Panc1 (cell line): Measurements from ENCODE around the gene ADPRH. TPM values are rescaled to one million over a fixed set of nuclear protein-coding genes. Genes with fewer than 3 reads are reported as not detected.

ENCODE experiments used
- ATAC-seq: fragments of 200-7000 bp; cut with Tn5 transposase; 2 replicates; pipeline ENCODE4 v1.9.1; 2020; ENCODE audit warnings: mild to moderate bottlenecking, moderate library complexity
- Bru-seq: library from RNA; stranded (reverse); fragments of 400-500 nt; gene quantifications from one replicate; lab custom pipeline; 2021; lab: Mats Ljungman, UMichigan
- BruChase-seq, 2 experiments: library from RNA; stranded (reverse); fragments of 400-500 nt; gene quantifications; one replicate each; lab custom pipeline; 2021; lab: Mats Ljungman, UMichigan
- BruUV-seq: library from RNA; stranded (reverse); fragments of 400-500 nt; replicated peaks from 2 replicates; lab custom pipeline; 2021; lab: Mats Ljungman, UMichigan
- CTCF ChIA-PET: fragments of 300-600 bp; sonication (Branson Sonifier 250); formaldehyde crosslinking; loops from one replicate; lab custom pipeline; 2022; ENCODE audit warnings: antibody characterized with exemption; lab: Charles Lee
- POLR2A ChIA-PET: fragments of 300-600 bp; sonication (Branson Sonifier 250); formaldehyde crosslinking; loops from one replicate; lab custom pipeline; 2022; ENCODE audit warnings: antibody characterized with exemption; lab: Charles Lee
- DNase-seq: peaks from one replicate; pipeline ENCODE4 v3.0.0-alpha.2; 2010; ENCODE audit warnings: low read depth, low spot score
- H3K27ac ChIP-seq: 2 replicates; pipeline ENCODE4 v1.5.1; 2011; ENCODE audit warnings: mild to moderate bottlenecking, low read length, inconsistent platforms
- H3K27me3 ChIP-seq: fragments of 200-500 bp; sonication (Bioruptor generic); 2 replicates; pipeline ENCODE4 v1.6.0; 2014; ENCODE audit warnings: low read length, inconsistent platforms; ENCODE audit not compliant: control insufficient read depth, insufficient read depth
- H3K36me3 ChIP-seq: fragments of 200-500 bp; sonication (Bioruptor generic); 2 replicates; pipeline ENCODE4 v1.5.1; 2014; ENCODE audit warnings: inconsistent platforms, mild to moderate bottlenecking, low read length, moderate library complexity; ENCODE audit not compliant: control insufficient read depth, insufficient read depth
- H3K4me1 ChIP-seq: 2 replicates; pipeline ENCODE4 v1.5.1; 2011; ENCODE audit warnings: inconsistent platforms, mild to moderate bottlenecking, low read length, moderate library complexity; ENCODE audit not compliant: control insufficient read depth, insufficient read depth
- H3K4me3 ChIP-seq, 2 experiments: 2 replicates each; pipeline ENCODE4 v1.5.1; 2011 to 2012; ENCODE audit warnings: low read depth in 2 of 2, low read length in 2 of 2, mild to moderate bottlenecking in 2 of 2, inconsistent platforms in 1 of 2, moderate library complexity in 1 of 2
- H3K9me3 ChIP-seq: fragments of 200-500 bp; sonication (Bioruptor generic); 2 replicates; pipeline ENCODE4 v1.5.1; 2014; ENCODE audit warnings: low read depth, mild to moderate bottlenecking, inconsistent platforms, low read length, moderate library complexity; ENCODE audit not compliant: control insufficient read depth, insufficient read depth
- POLR2AphosphoS5 ChIP-seq: IDR thresholded peaks from 2 replicates; pipeline ENCODE4 v1.6.1; 2012; ENCODE audit warnings: mild to moderate bottlenecking, low read depth, low read length, moderate library complexity
- SIN3A ChIP-seq: IDR thresholded peaks from 2 replicates; pipeline ENCODE4 v1.6.1; 2012; ENCODE audit warnings: low read depth, mild to moderate bottlenecking, low read length, moderate library complexity, borderline replicate concordance; ENCODE audit not compliant: insufficient read depth
- TCF7L2 ChIP-seq: IDR thresholded peaks from 2 replicates; pipeline ENCODE4 v1.6.1; 2011; ENCODE audit warnings: mild to moderate bottlenecking, low read depth, low read length, inconsistent platforms
- in situ Hi-C: cut with HindIII; loops from 2 replicates; pipeline ENCODE4 v1.10.0; 2016; ENCODE audit warnings: low sequenced_read_pairs, low pct_unique_long_range_greater_than_20kb
- intact Hi-C: fragments of 100-400 bp; cut with micrococcal nuclease; formaldehyde crosslinking; loops from one replicate; pipeline ENCODE4 v1.10.0; 2022; ENCODE audit not compliant: unreplicated experiment
- long read RNA-seq: library from polyadenylated mRNA; unstranded; transcript quantifications from one replicate; pipeline ENCODE4 v2.0.0, GENCODE V29; 2021; ENCODE audit not compliant: unreplicated experiment
- polyA plus RNA-seq: library from polyadenylated mRNA; unstranded; fragments of >200 nt; gene quantifications from one replicate; pipeline ENCODE4 v1.2.1, GENCODE V29; 2012; ENCODE audit warnings: missing spikeins; ENCODE audit not compliant: insufficient read length
- total RNA-seq: library from RNA; stranded (reverse); gene quantifications from one replicate; pipeline ENCODE4 v1.2.1, GENCODE V29; 2021; ENCODE audit not compliant: unreplicated experiment
- TF ChIP-seq, protein P1 (sequence below): fragments of 450-650 bp; IDR thresholded peaks from 2 replicates; pipeline ENCODE4 v1.5.1; 2017; ENCODE audit warnings: mild to moderate bottlenecking
- TF ChIP-seq, protein P2 (sequence below), 2 experiments: IDR thresholded peaks; 2 replicates each; pipeline ENCODE4 v1.6.1; 2011 to 2012; ENCODE audit warnings: low read depth in 2 of 2, control low read depth in 1 of 2, low read length in 1 of 2, mild to moderate bottlenecking in 1 of 2, moderate library complexity in 1 of 2; ENCODE audit not compliant: insufficient read depth in 1 of 2

Gene ADPRH
- total RNA-seq (7.8 TPM), Bru-seq, nascent RNA (percentile 45 among the genes with signal in this experiment), BruChase-seq, experiment 1, labeled RNA remaining after a 2-hour chase (percentile 56 among the genes with signal in this experiment), BruChase-seq, experiment 2, labeled RNA remaining after a 6-hour chase (percentile 63 among the genes with signal in this experiment)
- 7.1 TPM for polyA plus RNA-seq
- long read RNA-seq, transcript ADPRH-205 (4 exons, 1,501 nt): major isoform, 19 of 29 reads
- long read RNA-seq, transcript ADPRH-201 (5 exons, 3,439 nt): minor isoform, 7 of 29 reads
- long read RNA-seq, partial matches to known transcripts: 0 of 29 reads
- long read RNA-seq, other reads (novel, unspliced or antisense): 2 of 29 reads

DNA sequence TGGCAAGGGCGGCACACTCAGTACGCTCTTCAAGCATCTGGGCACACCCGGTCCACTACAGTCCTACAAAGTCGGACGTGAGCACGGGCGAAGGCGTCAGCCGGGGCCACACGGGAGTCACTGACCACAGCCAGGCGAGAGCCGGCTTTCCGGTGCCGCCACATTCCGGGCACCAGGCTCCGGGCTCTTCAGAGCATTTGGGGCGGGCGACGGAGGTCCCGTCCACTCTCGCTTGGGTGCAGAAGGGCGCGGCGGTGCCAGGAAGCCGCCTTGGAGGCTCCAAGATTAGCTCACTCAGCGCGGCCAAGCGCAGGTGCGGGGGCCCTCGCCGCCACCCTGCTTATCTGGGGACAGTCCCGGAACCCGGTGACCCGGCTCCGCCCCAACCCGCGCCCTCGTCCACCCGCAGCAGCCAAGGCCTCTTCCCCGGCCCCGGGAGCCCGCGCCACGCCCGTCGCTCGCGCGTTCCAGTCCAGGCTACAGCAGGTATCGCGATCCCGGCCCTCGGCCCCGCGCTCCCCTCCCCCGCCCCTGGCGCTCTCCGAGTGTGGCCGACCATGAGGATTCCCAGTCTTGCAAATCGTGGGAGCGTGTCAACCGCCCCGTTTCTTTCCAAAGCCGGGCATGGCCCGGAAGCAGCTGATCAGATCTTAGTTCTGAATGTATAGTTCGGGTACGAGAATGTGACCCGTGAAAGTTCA is at the start of gene ADPRH:
Gene ADPRH, plus strand, starts transcription at position 127 of the 701 bp plus-strand sequence. CDS start 2,678 bp downstream, outside the sequence.
- peak within 1 kb of the TSS; percentile 93 for H3K27ac ChIP-seq

GRCh38 chr3:119529883-119530282 is 49.4 kb upstream of the ADPRH start:
- ChIA-PET CTCF (no interaction called here), POLR2A (no interaction called here)
- TF ChIP-seq, protein P1, sequence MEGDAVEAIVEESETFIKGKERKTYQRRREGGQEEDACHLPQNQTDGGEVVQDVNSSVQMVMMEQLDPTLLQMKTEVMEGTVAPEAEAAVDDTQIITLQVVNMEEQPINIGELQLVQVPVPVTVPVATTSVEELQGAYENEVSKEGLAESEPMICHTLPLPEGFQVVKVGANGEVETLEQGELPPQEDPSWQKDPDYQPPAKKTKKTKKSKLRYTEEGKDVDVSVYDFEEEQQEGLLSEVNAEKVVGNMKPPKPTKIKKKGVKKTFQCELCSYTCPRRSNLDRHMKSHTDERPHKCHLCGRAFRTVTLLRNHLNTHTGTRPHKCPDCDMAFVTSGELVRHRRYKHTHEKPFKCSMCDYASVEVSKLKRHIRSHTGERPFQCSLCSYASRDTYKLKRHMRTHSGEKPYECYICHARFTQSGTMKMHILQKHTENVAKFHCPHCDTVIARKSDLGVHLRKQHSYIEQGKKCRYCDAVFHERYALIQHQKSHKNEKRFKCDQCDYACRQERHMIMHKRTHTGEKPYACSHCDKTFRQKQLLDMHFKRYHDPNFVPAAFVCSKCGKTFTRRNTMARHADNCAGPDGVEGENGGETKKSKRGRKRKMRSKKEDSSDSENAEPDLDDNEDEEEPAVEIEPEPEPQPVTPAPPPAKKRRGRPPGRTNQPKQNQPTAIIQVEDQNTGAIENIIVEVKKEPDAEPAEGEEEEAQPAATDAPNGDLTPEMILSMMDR: no peak
- TF ChIP-seq POLR2AphosphoS5 (no peak), TCF7L2 (no peak), SIN3A (no peak)
- TF ChIP-seq, protein P2, sequence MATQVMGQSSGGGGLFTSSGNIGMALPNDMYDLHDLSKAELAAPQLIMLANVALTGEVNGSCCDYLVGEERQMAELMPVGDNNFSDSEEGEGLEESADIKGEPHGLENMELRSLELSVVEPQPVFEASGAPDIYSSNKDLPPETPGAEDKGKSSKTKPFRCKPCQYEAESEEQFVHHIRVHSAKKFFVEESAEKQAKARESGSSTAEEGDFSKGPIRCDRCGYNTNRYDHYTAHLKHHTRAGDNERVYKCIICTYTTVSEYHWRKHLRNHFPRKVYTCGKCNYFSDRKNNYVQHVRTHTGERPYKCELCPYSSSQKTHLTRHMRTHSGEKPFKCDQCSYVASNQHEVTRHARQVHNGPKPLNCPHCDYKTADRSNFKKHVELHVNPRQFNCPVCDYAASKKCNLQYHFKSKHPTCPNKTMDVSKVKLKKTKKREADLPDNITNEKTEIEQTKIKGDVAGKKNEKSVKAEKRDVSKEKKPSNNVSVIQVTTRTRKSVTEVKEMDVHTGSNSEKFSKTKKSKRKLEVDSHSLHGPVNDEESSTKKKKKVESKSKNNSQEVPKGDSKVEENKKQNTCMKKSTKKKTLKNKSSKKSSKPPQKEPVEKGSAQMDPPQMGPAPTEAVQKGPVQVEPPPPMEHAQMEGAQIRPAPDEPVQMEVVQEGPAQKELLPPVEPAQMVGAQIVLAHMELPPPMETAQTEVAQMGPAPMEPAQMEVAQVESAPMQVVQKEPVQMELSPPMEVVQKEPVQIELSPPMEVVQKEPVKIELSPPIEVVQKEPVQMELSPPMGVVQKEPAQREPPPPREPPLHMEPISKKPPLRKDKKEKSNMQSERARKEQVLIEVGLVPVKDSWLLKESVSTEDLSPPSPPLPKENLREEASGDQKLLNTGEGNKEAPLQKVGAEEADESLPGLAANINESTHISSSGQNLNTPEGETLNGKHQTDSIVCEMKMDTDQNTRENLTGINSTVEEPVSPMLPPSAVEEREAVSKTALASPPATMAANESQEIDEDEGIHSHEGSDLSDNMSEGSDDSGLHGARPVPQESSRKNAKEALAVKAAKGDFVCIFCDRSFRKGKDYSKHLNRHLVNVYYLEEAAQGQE (IDR thresholded peaks at IDR 0.05; ENCODE audit: insufficient read depth in 1 of 2, low read depth in 2 of 2, low read length in 1 of 2): no peak
- no TSS peak for BruUV-seq
- ATAC-seq (0 out of 2 replicates have a peak, but pooled peaks have one; percentile 42), DNase-seq (no peak)
- no peak overlapping the region for H3K4me3 ChIP-seq
- in situ Hi-C loops (no loop called here), intact Hi-C loops (no loop called here)
- H3K4me1 ChIP-seq: no peaks in the 10 kb centered on the region
- H3K9me3 ChIP-seq: no peaks in the 10 kb centered on the region
- H3K27me3 ChIP-seq: no peaks in the 10 kb centered on the region
- H3K36me3 ChIP-seq: no peaks in the 10 kb centered on the region; the same call in 1 of the 2 replicates
- no peak overlapping the region for H3K27ac ChIP-seq

More for the DNA sequence above, at the start of gene ADPRH:
- peak within 1 kb of the TSS; percentile 51 to 77 for H3K4me3 ChIP-seq
- H3K27me3 ChIP-seq: no peaks in the 10 kb centered on the region
- ChIA-PET POLR2A (no interaction called here), CTCF (no interaction called here)
- BruUV-seq: no TSS peak
- H3K9me3 ChIP-seq: no peaks in the 10 kb centered on the region
- intact Hi-C loops: no loop called here
- in situ Hi-C loops: no loop called here
- TF ChIP-seq SIN3A (0 out of 2 replicates have a peak, but pooled peaks have one; percentile 71), POLR2AphosphoS5 (peak; percentile 51; the same call in 1 of the 2 replicates), TCF7L2 (no peak)
- peaks cover 10% of the 10 kb centered on the region for H3K4me1 ChIP-seq
- ATAC-seq (peak; percentile 98), DNase-seq (peak; percentile 33)
- H3K36me3 ChIP-seq: no peaks in the 10 kb centered on the region
